Ishikawa (cell line): ENCODE measurements around the gene BBIP1.

Experiments used
- EGR1 ChIP-seq: IDR thresholded peaks from 2 replicates; pipeline ENCODE4 v1.6.1; 2012
- EP300 ChIP-seq: IDR thresholded peaks from 2 replicates; pipeline ENCODE4 v1.6.1; 2012; ENCODE audit warnings: borderline replicate concordance
- TCF12 ChIP-seq: IDR thresholded peaks from 2 replicates; pipeline ENCODE4 v1.6.1; 2012; ENCODE audit warnings: low read depth
- YY1 ChIP-seq: IDR thresholded peaks from 2 replicates; pipeline ENCODE4 v1.6.1; 2012; ENCODE audit warnings: low read depth
- TF ChIP-seq, protein P1 (sequence below): IDR thresholded peaks from 2 replicates; pipeline ENCODE4 v1.6.1; 2012
- TF ChIP-seq, protein P2 (sequence below): IDR thresholded peaks from 2 replicates; pipeline ENCODE4 v1.6.1; 2012; ENCODE audit warnings: low read depth, mild to moderate bottlenecking
- TF ChIP-seq, protein P3 (sequence below): IDR thresholded peaks from 2 replicates; pipeline ENCODE4 v1.6.1; 2012

DNA sequence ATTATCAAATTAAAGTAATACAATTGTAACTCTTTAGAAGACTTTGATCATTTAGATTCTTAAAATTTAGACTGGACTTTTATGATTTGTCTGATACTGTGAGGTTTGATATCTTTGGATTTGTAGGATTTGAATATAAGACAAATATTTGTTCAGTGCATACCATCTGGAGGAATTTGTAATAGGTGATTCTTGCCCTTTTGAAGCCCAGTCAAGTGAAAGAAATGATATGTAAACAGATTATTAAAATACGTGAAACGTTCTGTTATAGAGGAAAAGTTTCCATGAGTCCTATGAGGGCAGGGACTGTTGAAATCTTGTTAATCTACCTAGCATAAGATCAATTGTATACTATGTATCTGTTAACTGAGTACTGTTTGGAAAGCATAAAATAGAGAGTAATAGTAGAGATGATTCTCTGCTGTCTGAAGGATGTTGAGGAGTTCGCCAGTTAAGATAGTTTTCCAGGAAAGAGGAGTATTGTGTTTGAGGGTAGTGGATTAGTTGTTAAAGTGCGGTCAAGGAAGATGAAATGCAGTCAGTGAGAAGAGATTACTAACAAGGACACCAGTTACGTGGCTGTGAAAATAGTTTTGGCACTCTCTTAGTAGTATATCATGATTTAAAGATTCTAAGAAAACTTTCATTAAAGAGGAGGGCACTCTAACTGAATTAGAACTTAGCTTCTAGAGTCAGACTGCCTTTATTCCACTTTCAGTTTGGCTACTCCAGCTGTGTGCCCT is 32.9 kb downstream of the BBIP1 start:
- TF ChIP-seq, protein P1, sequence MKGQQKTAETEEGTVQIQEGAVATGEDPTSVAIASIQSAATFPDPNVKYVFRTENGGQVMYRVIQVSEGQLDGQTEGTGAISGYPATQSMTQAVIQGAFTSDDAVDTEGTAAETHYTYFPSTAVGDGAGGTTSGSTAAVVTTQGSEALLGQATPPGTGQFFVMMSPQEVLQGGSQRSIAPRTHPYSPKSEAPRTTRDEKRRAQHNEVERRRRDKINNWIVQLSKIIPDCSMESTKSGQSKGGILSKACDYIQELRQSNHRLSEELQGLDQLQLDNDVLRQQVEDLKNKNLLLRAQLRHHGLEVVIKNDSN: no peak
- TF ChIP-seq EP300 (no peak), TCF12 (no peak), YY1 (no peak), EGR1 (no peak)
- TF ChIP-seq, protein P2, sequence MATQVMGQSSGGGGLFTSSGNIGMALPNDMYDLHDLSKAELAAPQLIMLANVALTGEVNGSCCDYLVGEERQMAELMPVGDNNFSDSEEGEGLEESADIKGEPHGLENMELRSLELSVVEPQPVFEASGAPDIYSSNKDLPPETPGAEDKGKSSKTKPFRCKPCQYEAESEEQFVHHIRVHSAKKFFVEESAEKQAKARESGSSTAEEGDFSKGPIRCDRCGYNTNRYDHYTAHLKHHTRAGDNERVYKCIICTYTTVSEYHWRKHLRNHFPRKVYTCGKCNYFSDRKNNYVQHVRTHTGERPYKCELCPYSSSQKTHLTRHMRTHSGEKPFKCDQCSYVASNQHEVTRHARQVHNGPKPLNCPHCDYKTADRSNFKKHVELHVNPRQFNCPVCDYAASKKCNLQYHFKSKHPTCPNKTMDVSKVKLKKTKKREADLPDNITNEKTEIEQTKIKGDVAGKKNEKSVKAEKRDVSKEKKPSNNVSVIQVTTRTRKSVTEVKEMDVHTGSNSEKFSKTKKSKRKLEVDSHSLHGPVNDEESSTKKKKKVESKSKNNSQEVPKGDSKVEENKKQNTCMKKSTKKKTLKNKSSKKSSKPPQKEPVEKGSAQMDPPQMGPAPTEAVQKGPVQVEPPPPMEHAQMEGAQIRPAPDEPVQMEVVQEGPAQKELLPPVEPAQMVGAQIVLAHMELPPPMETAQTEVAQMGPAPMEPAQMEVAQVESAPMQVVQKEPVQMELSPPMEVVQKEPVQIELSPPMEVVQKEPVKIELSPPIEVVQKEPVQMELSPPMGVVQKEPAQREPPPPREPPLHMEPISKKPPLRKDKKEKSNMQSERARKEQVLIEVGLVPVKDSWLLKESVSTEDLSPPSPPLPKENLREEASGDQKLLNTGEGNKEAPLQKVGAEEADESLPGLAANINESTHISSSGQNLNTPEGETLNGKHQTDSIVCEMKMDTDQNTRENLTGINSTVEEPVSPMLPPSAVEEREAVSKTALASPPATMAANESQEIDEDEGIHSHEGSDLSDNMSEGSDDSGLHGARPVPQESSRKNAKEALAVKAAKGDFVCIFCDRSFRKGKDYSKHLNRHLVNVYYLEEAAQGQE: no peak
- TF ChIP-seq, protein P3, sequence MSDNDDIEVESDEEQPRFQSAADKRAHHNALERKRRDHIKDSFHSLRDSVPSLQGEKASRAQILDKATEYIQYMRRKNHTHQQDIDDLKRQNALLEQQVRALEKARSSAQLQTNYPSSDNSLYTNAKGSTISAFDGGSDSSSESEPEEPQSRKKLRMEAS: no peak
